COR-L47 (cell line): ENCODE results near the gene RBBP4.
"Not testable (repeated sequence)": the region's sequence is repeated elsewhere in the genome, so short reads cannot be mapped to it uniquely, and the experiment has no call there.

Source experiments
- DNase-seq: peaks from one replicate; lab custom pipeline; 2025; lab: John Stamatoyannopoulos, UW

RBBP4 gene

GRCh38 chr1:32693455-32694174, 42.6 kb downstream of the RBBP4 start:
- DNase-seq: no peak

- DNase-seq: no peak
Measured at GRCh38 chr1:32695098-32695904, 44.3 kb downstream of the RBBP4 start.

GRCh38 chr1:32696041-32696440, 45.0 kb downstream of the RBBP4 start:
- DNase-seq: no peak

GRCh38 chr1:32696996-32697395, 46.0 kb downstream of the RBBP4 start:
- DNase-seq: not testable (repeated sequence)

- DNase-seq: no peak
Measured at GRCh38 chr1:32701421-32701911, 50.5 kb downstream of the RBBP4 start.

- DNase-seq: no peak
Measured at GRCh38 chr1:32701951-32702598, 51.1 kb downstream of the RBBP4 start.

GRCh38 chr1:32702599-32703478, 51.8 kb downstream of the RBBP4 start, which contains the start of gene SYNC:
Gene SYNC, minus strand, starts transcription at chr1:32702770. Its CDS starts 110 bp downstream, at chr1:32702660.
- peak; percentile 7 for DNase-seq

GRCh38 chr1:32703479-32704291, 52.7 kb downstream of the RBBP4 start:
- DNase-seq: no peak

GRCh38 chr1:32705516-32705915, 54.5 kb downstream of the RBBP4 start:
- no peak for DNase-seq

- no peak for DNase-seq
Measured at GRCh38 chr1:32706491-32706890, 55.5 kb downstream of the RBBP4 start.

- DNase-seq: no peak
Measured at GRCh38 chr1:32709075-32709474, 58.1 kb downstream of the RBBP4 start.

- DNase-seq: no peak
Measured at GRCh38 chr1:32709476-32709875, 58.5 kb downstream of the RBBP4 start.

- not testable (repeated sequence) for DNase-seq
Measured at GRCh38 chr1:32711221-32711620, 60.2 kb downstream of the RBBP4 start.

GRCh38 chr1:32713081-32713480, 62.1 kb downstream of the RBBP4 start:
- no peak for DNase-seq

- DNase-seq: no peak
Measured at GRCh38 chr1:32714277-32714676, 63.3 kb downstream of the RBBP4 start.

- no peak for DNase-seq
Measured at GRCh38 chr1:32715901-32716311, 64.9 kb downstream of the RBBP4 start.

- peak; percentile 95 for DNase-seq
Measured at GRCh38 chr1:32716312-32717148, 65.5 kb downstream of the RBBP4 start.

- DNase-seq: no peak
Measured at GRCh38 chr1:32717503-32717902, 66.5 kb downstream of the RBBP4 start.

GRCh38 chr1:32718036-32718435, 67.0 kb downstream of the RBBP4 start:
- no peak for DNase-seq

GRCh38 chr1:32718527-32718926, 67.5 kb downstream of the RBBP4 start:
- DNase-seq: no peak
